Lung (tissue), 12 donors: ENCODE results near the gene BMP4. TPM values are rescaled to one million over a fixed set of nuclear protein-coding genes. Genes with fewer than 3 reads are reported as not detected.

Source experiments
- ATAC-seq: fragments of 200-7000 bp; cut with Tn5 transposase; one replicate; pipeline ENCODE4 v1.9.1; 2020; ENCODE audit warnings: moderate number of reproducible peaks; ENCODE audit not compliant: insufficient read depth, low FRiP score
- DNase-seq, 3 donors: peaks; one replicate each; pipeline ENCODE4 v3.0.0-alpha.2; 2013 to 2017
- H3K27ac ChIP-seq, 2 donors: one replicate each; pipeline ENCODE4 v1.5.1; 2013; ENCODE audit warnings: mild to moderate bottlenecking in 2 of 2, moderate library complexity in 2 of 2, control low read depth in 1 of 2, inconsistent platforms in 1 of 2, low read depth in 1 of 2, low read length in 1 of 2
- H3K27me3 ChIP-seq, 3 donors: one replicate each; pipeline ENCODE4 v1.5.1; 2013; ENCODE audit warnings: low read length in 2 of 3; ENCODE audit not compliant: control insufficient read depth in 3 of 3, insufficient read depth in 3 of 3
- H3K36me3 ChIP-seq, 4 donors: one replicate each; pipeline ENCODE4 v1.5.1; 2013; ENCODE audit warnings: low read length in 4 of 4, mild to moderate bottlenecking in 1 of 4, moderate library complexity in 1 of 4; ENCODE audit not compliant: control insufficient read depth in 4 of 4, insufficient read depth in 4 of 4
- H3K4me1 ChIP-seq, 5 donors: one replicate each; pipeline ENCODE4 v1.5.1; 2013; ENCODE audit warnings: low read length in 5 of 5, mild to moderate bottlenecking in 2 of 5, moderate library complexity in 1 of 5; ENCODE audit not compliant: control insufficient read depth in 5 of 5, insufficient read depth in 5 of 5
- H3K4me3 ChIP-seq: one replicate; pipeline ENCODE4 v1.5.1; 2013; ENCODE audit warnings: mild to moderate bottlenecking, control low read depth, moderate library complexity
- H3K9ac ChIP-seq, 2 donors: one replicate each; pipeline ENCODE4 v1.5.1; 2013; ENCODE audit warnings: low read length in 2 of 2, control low read depth in 1 of 2; ENCODE audit not compliant: insufficient read depth in 1 of 2
- H3K9me3 ChIP-seq, 4 donors: one replicate each; pipeline ENCODE4 v1.5.1; 2013; ENCODE audit warnings: low read length in 3 of 4, mild to moderate bottlenecking in 1 of 4, moderate library complexity in 1 of 4; ENCODE audit not compliant: control insufficient read depth in 4 of 4, insufficient read depth in 3 of 4
- CTCF ChIP-seq: IDR thresholded peaks from 2 replicates; pipeline ENCODE4 v1.5.1; 2012; ENCODE audit warnings: mild to moderate bottlenecking; ENCODE audit errors: control extremely low read depth, extremely low read depth
- WGBS, 2 donors: extraction: QIAGEN DNeasy Blood & Tissue Kit; methylation state at CpG; one replicate each; pipeline ENCODE4 v1.1.7; 2013; 5-methylcytosine and 5-hydroxymethylcytosine counted together
- polyA plus RNA-seq, 2 donors: library from polyadenylated mRNA; stranded (reverse); fragments of 200-250 nt; gene quantifications; one replicate each; pipeline ENCODE4 v1.2.1, GENCODE V29; 2013
- total RNA-seq, 2 donors: library from RNA; depleted of rRNA in 1 of 2; stranded (reverse); fragments of >200 nt in 1 of 2; gene quantifications; one replicate each; pipeline ENCODE4 v1.2.1, GENCODE V29; 2014 to 2021
- donor health status: control.
- donor health status: control.
- donor health status: Bipolar disorder and iron deficiency.
- donor health status: healthy.
- donor health status: DM: yes; HTN: yes; CAD: no.

The BMP4 gene
- total and polyA plus RNA-seq, 4 donors = 7.1 to 39.0 (median 11.9) TPM

- H3K27ac ChIP-seq = no peak overlapping the region
- H3K4me3 ChIP-seq = no peak overlapping the region
- ATAC-seq = no peak
- no peaks in the 10 kb centered on the region for H3K36me3 ChIP-seq
- H3K9ac ChIP-seq = no peak overlapping the region
- no peak for DNase-seq
- no peak for TF ChIP-seq CTCF
- H3K9me3 ChIP-seq = peaks cover 0 to 9% (median 3%) of the 10 kb centered on the region in 4 donors
- no peaks in the 10 kb centered on the region for H3K4me1 ChIP-seq
- no peaks in the 10 kb centered on the region for H3K27me3 ChIP-seq
These were observed 26.5 kb upstream of the BMP4 start for GRCh38 chr14:53983112-53983511.

DNA sequence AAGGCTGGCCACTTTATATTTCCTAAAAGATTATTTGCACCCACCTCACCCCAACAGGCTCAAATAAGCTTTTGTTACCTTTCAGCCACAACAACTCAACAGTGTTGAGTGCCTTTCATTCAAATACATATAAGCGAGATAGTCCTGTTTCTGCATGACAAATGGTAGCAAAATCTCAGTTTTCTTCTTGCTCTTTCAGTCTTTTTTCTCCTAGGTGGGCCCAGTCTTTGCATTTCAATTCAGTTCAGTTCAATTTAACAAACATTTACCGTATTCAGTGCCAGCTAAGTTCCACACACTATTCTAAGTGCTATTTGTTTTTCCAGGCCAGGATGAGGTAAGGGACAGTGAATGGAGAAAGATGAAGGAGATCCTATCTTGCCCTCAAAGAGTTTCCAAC is 25.9 kb upstream of the BMP4 start:
- Histone ChIP-seq H3K4me1 (no peaks in the 10 kb centered on the region), H3K9me3 (peaks cover 0 to 9% (median 3%) of the 10 kb centered on the region in 4 donors), H3K36me3 (no peaks in the 10 kb centered on the region), H3K27me3 (no peaks in the 10 kb centered on the region), H3K9ac (no peak overlapping the region), H3K27ac (no peak overlapping the region), H3K4me3 (no peak overlapping the region)
- no peak for ATAC-seq
- no peak for DNase-seq
- no peak for TF ChIP-seq CTCF
- 66 to 86% methylated on average over 2 of the region's 2 CpGs for WGBS, 2 donors

- 77 to 81% methylated on average over 7 of the region's 7 CpGs for WGBS, 2 donors
- H3K4me1 ChIP-seq = no peaks in the 10 kb centered on the region
- peaks cover 0 to 6% (median 1%) of the 10 kb centered on the region in 4 donors for H3K9me3 ChIP-seq
- H3K36me3 ChIP-seq = no peaks in the 10 kb centered on the region
- no peak overlapping the region for H3K9ac ChIP-seq
- H3K27me3 ChIP-seq = no peaks in the 10 kb centered on the region
- no peak for TF ChIP-seq CTCF
- H3K27ac ChIP-seq = no peak overlapping the region
- H3K4me3 ChIP-seq = no peak overlapping the region
- DNase-seq (no peak), ATAC-seq (no peak)
These were observed 23.4 kb upstream of the BMP4 start for GRCh38 chr14:53979747-53980642.
